ENCODE measurements around the gene IFT57. TPM values are rescaled to one million over a fixed set of nuclear protein-coding genes. Genes with fewer than 3 reads are reported as not detected.
"Not testable (repeated sequence)": the region's sequence is repeated elsewhere in the genome, so short reads cannot be mapped to it uniquely, and the experiment has no call there.

The IFT57 gene
- total RNA-seq, 1 donor from 2014 or later: 58.4 TPM

DNA sequence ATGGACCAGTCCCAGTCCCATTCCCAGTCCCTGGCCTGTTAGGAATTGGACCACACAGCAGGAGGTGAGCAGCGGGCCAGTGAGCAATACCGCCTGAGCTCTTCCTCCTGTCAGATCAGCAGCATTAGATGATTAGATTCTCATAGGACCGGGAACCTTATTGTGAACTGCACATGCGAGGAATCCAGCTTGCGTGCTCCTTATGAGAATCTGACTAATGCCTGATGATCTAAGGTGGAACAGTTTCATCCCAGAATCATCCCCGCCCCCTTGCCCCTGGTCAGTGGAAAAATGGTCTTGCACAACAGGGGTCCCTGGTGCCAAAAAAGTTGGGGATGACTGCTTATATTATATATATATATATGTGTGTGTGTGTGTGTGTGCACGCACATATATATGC, 63.1 kb downstream of the IFT57 start:
- DNase-seq: no peak

- no peak for DNase-seq
Observed at GRCh38 chr3:108158251-108158650, 64.0 kb downstream of the IFT57 start.

- no peak for DNase-seq
Observed at GRCh38 chr3:108157273-108157672, 65.0 kb downstream of the IFT57 start.

GRCh38 chr3:108156312-108156853, 65.8 kb downstream of the IFT57 start:
- DNase-seq: no peak

DNA sequence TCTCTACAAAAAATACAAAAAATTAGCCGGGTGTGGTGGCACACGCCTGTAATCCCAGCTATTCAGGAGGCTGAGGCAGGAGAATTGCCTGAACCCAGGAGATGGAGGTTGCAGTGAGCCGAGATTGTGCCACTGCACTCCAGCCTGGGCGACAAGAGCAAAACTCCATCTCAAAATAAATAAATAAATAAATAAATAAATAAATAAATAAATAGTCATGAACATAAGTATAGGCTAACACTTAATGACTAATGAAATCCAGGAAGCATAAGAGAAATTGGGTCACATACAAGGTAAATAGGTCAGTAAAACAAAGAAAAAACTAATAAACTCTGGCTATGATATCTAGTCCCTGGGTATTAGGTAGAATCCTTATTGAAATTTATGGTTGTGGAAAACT, 66.6 kb downstream of the IFT57 start:
- not testable (repeated sequence) for DNase-seq

DNA sequence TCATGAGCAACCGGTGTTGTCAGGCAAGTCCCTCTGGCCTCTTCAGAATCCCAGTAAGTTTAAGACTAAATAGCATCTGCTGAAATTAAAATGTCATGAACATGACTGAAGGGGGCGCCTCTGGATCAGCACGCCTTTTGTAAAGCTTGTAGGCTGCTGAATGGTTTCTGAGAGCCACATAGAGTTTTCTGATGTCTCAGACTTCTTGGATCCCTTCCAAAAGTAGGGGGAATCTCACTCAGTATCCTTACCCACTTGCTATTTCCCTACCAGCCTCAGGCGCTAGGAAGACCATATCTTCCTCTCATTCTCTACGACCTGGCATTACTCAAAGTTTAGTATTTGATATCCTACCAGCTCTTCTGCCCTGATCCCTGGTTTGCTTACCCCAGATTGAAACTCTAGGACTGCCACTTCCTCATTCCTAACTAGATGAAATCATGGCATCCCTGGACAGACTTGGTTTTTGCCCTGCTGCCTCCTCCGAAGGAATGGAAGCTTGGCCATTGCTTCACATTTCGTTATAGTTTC, 68.7 kb downstream of the IFT57 start:
- peak; percentile 21 for DNase-seq

DNA sequence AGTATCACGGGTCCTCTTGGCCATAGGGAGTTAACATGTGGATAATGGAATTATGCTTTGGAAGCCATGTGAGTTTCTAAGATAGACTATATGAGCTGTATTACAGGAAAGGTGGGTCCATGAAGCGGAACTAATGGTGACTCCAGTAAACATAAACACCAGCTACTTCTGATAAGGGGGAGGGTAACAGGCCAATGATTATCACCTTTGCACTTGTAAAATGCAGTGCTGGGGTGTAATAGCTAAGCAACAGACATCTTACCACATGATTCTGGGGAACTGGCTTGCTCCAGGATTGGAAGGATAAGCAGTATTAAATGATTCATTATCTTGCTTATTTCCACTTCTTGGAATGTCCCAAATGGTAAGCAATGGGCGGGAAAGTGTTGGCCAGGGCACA, 70.0 kb downstream of the IFT57 start:
- DNase-seq: no peak

GRCh38 chr3:108150200-108150599, 72.0 kb downstream of the IFT57 start:
- DNase-seq: no peak

- no peak for DNase-seq
Observed at GRCh38 chr3:108146139-108146538, 76.1 kb downstream of the IFT57 start.

- DNase-seq: no peak
Observed at GRCh38 chr3:108145578-108145977, 76.6 kb downstream of the IFT57 start.

DNA sequence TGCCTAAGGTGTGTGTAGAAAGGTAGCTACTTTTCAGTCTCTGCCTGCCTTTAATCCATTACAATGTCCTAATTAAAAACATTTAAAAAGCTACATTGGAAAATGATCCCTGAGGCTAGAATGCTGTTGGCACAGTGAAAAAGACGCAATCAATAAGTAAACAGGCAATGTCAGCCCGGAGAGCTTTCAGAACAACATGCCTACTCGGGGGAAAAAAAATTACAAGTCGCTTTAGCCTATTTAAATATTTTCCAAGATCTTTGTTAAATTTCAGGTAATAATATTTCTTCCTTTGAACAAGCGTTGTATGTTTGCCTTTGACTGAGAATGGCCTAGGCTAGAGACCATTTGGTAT, 84.8 kb downstream of the IFT57 start:
- DNase-seq: no peak

- no peak for DNase-seq
Observed at GRCh38 chr3:108136561-108137459, 85.4 kb downstream of the IFT57 start.

- DNase-seq: no peak
Observed at GRCh38 chr3:108134555-108134880, 87.7 kb downstream of the IFT57 start.

DNA sequence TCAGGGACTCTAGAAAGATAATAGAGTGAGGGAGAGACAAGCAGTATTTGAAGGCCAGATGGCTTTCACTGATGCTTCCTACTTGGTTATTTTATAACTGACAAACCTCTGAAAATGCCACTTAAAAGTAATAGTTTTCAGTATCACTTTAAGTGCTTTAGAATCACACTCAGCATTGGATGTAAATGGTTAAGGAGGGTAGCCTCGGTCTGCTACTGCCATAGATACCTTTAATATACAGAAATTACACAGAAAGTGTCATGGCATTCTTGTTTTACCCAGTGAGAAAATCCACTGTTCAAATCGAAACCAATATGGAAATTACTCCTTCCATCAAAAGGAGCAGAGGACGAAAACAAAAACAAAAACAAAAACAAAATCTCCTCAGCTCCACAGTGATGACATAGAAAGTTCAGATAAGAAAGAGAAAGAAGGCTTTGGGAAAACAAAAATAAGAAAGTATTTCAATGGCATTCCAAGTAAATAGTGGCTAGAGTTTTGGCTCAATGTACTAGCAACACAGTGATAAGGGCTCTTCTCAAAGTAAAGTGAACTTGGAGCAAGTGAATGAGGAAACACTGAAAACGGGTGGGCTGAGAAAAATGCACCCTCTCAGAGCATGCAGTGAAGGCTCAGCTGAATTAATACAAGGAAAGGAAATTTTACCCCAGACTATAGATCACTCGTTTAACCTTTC, 88.2 kb downstream of the IFT57 start:
- DNase-seq: no peak

DNA sequence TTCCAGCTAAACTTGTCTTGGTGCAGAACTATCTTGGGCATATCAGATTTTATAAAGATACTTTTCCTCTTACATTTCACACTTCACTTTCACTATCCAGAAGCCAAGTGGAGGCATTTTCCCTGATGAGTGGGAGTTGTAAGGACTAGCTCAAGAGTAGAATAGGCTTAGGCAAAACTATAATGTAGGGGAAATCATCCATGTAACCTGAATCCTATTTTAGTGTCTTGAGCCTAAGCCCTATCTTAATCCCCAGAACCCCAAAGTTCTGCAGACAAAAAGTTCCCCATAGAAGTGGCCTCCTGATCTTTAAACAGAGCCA, 89.2 kb downstream of the IFT57 start:
- no peak for DNase-seq

- DNase-seq: no peak
Observed at GRCh38 chr3:108131475-108132134, 90.6 kb downstream of the IFT57 start.

GRCh38 chr3:108130701-108131474, 91.3 kb downstream of the IFT57 start:
- DNase-seq: peak; percentile 46

DNA sequence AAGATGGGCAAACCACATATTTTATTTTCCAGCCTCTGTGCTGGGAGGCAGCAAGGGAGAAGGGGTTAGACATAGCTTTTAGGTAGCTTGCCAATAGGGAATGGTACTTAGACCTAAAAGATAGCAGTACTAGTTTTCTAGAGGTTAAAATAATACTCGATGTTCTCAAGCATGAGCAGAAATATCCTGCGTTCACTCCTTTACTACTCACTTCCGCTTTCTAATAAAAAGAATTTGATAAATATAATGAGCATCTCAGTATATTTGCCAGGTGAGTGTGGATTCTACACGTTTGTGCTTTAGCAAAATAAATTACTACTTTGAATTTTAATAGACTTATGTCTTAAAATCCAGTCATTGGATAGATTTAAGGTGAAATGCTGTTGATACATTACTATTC, 92.0 kb downstream of the IFT57 start:
- DNase-seq: no peak

DNA sequence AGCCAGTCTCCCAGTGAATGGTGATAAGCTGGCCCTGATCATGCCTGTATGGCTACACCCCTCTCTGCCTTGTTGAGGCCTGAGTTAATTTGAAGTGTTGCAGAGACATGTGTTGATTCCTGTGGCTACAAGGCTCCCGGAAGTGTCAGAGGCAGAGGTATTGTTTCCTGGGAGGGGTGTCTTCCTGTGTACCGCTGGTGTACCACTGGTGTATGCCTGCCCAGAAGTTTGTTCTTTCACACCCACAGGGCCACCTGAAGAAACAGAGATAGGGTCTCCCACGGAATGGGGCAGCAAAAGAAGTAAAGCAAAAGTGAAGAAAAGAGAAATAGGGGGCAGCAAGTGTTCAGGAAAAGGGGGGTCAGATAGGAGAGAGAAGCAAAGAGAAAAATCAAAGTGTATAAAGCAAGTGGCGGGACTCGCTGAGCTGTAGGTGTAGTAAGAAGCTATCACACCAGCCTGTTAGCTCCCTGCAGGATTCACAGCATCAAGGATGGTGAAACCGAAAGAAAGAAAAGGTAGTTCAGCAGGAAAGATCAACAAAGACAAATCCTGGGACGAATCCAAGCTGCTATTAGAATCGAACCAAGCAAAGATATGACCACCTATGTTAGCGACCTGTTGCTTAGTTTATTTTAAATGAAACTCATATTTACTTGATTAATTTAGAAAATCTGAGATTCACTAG, 94.8 kb downstream of the IFT57 start:
- no peak for DNase-seq

DNA sequence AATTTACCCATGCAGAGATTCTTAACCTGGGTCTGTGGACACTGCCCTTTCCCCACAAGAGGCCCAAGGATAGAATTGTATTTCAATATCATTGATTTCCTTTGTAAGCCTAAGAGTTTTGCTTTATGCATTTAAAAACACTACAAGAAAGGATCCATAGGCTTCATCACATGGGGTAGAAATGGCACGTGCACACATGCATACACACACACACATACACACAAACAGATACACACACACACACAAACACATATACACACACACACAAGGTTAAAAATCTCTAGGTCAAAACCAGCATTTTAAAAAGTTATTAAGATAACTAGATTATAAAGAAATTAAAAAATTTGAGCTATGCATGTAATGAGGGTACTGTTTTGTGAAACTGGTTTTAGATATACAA, 95.9 kb downstream of the IFT57 start:
- DNase-seq: no peak

GRCh38 chr3:108125550-108126071, 96.6 kb downstream of the IFT57 start:
- DNase-seq: no peak

Data from tongue (tissue), 2 donors.